ENCODE measurements around the gene ATP2A3.

The ATP2A3 gene

GRCh38 chr17:3925684-3926485 is 38.4 kb downstream of the ATP2A3 start:
- DNase-seq, result no peak

- no peak for DNase-seq
Observed at GRCh38 chr17:3924512-3925350, 39.5 kb downstream of the ATP2A3 start.

GRCh38 chr17:3923466-3924190 is 40.6 kb downstream of the ATP2A3 start:
- no peak for DNase-seq

GRCh38 chr17:3922765-3923164 is 41.5 kb downstream of the ATP2A3 start:
- no peak for DNase-seq

- DNase-seq, result no peak
Observed at GRCh38 chr17:3921502-3922319, 42.5 kb downstream of the ATP2A3 start.

GRCh38 chr17:3921006-3921405 is 43.2 kb downstream of the ATP2A3 start:
- DNase-seq, result no peak

- no peak for DNase-seq
Observed at GRCh38 chr17:3919123-3919624, 45.1 kb downstream of the ATP2A3 start.

- no peak for DNase-seq
Observed at GRCh38 chr17:3918372-3919122, 45.7 kb downstream of the ATP2A3 start.

GRCh38 chr17:3917391-3917931 is 46.8 kb downstream of the ATP2A3 start:
- DNase-seq, result no peak

- no peak for DNase-seq
Observed at GRCh38 chr17:3916825-3917224, 47.4 kb downstream of the ATP2A3 start.

GRCh38 chr17:3915995-3916696 is 48.1 kb downstream of the ATP2A3 start, which contains the start of gene P2RX1:
Gene P2RX1 (minus strand): TSS chr17:3916465. CDS start chr17:3916225, 240 bp downstream.
- DNase-seq, result no peak

GRCh38 chr17:3915581-3915994 is 48.6 kb downstream of the ATP2A3 start:
- DNase-seq, result no peak

- DNase-seq, result no peak
Observed at GRCh38 chr17:3914312-3914670, 49.9 kb downstream of the ATP2A3 start.

- DNase-seq, result no peak
Observed at GRCh38 chr17:3913531-3914311, 50.5 kb downstream of the ATP2A3 start.

GRCh38 chr17:3912827-3913226 is 51.4 kb downstream of the ATP2A3 start:
- DNase-seq, result no peak

GRCh38 chr17:3911271-3912053 is 52.8 kb downstream of the ATP2A3 start:
- peak; percentile 63 for DNase-seq

- no peak for DNase-seq
Observed at GRCh38 chr17:3910420-3911270, 53.6 kb downstream of the ATP2A3 start.

GRCh38 chr17:3909257-3909656 is 55.0 kb downstream of the ATP2A3 start:
- DNase-seq, result no peak
